Astrocyte of the cerebellum (primary cell): Measurements from ENCODE around the gene CTCF.

Experiments
- DNase-seq: peaks from one replicate; pipeline ENCODE4 v3.0.0-alpha.2; 2011; ENCODE audit warnings: low read depth
- H3K4me3 ChIP-seq: 2 replicates; pipeline ENCODE4 v1.5.1; 2011; ENCODE audit warnings: mild to moderate bottlenecking, low read depth, low read length, moderate library complexity
- in situ Hi-C: cut with HindIII; loops from 2 replicates; pipeline ENCODE4 v1.10.0; 2017; ENCODE audit warnings: low sequenced_read_pairs
- TF ChIP-seq, protein P1 (sequence below): IDR thresholded peaks from 2 replicates; pipeline ENCODE4 v1.5.1; 2012; ENCODE audit warnings: low read length, low read depth, moderate library complexity, mild to moderate bottlenecking; ENCODE audit errors: missing control alignments

CTCF gene

DNA sequence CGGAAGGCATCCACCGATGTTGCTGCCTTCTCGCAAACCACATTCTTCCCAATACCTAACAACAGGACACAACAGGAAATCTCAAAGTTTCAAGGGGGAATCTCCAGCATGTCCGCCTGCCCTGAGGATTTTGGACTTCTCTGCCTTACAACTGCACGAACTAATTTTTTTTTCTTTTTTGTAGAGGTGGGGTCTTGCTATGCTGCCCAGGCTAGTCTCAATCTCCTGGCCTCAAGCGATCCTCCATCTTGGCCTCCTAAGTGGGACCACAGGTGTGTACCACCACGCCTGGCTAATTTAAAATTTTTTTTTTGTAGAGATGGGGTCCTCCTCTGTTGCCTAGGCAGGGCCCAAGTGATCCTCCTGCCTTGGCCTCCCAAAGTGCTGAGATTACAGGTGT lies 113.7 kb downstream of the CTCF start:
- TF ChIP-seq, protein P1, sequence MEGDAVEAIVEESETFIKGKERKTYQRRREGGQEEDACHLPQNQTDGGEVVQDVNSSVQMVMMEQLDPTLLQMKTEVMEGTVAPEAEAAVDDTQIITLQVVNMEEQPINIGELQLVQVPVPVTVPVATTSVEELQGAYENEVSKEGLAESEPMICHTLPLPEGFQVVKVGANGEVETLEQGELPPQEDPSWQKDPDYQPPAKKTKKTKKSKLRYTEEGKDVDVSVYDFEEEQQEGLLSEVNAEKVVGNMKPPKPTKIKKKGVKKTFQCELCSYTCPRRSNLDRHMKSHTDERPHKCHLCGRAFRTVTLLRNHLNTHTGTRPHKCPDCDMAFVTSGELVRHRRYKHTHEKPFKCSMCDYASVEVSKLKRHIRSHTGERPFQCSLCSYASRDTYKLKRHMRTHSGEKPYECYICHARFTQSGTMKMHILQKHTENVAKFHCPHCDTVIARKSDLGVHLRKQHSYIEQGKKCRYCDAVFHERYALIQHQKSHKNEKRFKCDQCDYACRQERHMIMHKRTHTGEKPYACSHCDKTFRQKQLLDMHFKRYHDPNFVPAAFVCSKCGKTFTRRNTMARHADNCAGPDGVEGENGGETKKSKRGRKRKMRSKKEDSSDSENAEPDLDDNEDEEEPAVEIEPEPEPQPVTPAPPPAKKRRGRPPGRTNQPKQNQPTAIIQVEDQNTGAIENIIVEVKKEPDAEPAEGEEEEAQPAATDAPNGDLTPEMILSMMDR: no peak
- H3K4me3 ChIP-seq: no peak overlapping the region
- in situ Hi-C loops: no loop called here
- no peak for DNase-seq

DNA sequence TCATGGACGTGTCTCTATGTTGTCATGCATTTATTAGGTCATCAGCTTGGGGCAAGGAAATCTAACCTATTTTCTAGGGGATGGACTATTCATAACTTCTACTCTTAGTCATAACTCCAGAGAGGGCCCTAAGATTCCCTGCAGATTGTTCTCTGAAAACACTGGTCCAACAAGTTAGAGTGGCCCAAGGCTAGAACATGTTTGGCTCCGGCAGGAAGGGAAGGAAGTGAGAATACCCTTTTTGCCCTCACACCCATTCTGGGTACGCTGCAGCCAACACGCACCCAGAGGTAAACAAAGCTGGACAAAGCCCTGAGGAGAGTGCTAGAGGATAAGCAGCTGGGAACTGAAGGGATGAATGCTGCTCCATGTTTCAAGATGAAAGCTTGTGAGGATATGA lies 114.2 kb downstream of the CTCF start:
- H3K4me3 ChIP-seq: no peak overlapping the region
- TF ChIP-seq, protein P1: no peak
- in situ Hi-C loops: no loop called here
- DNase-seq: no peak

DNA sequence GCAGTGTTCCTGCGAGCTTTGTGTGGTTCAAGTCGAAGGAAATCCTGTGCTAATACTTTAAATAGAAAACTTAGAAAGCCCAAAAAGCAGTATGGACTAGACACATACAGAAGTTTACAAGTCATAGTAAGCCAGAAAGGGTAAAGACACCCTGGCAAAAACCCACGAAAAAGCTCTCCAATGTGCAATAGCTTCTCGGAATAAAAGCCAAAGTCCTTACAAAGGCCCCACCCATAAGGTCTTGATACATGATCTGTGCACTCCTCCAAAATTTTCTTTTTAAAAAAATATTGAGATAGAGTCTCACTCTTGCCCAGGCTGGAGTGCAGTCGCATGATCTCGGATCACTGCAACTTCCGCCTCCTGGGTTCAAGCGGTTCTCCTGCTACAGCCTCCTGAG lies 114.6 kb downstream of the CTCF start:
- TF ChIP-seq, protein P1: no peak
- in situ Hi-C loops: no loop called here
- DNase-seq: no peak
- H3K4me3 ChIP-seq: no peak overlapping the region

DNA sequence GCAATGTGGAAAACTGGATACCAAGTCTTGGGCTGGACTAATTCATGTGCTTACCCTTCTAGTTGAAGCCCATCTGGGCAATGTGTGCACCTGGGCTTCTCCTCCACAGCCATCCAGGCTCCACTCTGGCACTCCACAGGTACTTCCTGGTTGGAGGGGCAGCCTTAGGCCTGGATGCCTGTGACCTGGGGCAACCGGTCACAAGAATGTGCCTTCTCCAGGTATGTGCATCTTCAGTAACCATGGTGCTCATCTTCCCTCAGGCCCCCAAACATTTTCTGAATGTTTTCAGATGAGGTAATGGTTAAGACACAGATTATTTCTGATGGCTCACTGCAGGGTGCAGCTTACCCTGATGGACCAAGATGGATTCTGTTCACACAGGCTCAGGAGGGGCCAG lies 115.4 kb downstream of the CTCF start:
- in situ Hi-C loops: no loop called here
- DNase-seq: no peak
- no peak overlapping the region for H3K4me3 ChIP-seq
- TF ChIP-seq, protein P1: no peak

DNA sequence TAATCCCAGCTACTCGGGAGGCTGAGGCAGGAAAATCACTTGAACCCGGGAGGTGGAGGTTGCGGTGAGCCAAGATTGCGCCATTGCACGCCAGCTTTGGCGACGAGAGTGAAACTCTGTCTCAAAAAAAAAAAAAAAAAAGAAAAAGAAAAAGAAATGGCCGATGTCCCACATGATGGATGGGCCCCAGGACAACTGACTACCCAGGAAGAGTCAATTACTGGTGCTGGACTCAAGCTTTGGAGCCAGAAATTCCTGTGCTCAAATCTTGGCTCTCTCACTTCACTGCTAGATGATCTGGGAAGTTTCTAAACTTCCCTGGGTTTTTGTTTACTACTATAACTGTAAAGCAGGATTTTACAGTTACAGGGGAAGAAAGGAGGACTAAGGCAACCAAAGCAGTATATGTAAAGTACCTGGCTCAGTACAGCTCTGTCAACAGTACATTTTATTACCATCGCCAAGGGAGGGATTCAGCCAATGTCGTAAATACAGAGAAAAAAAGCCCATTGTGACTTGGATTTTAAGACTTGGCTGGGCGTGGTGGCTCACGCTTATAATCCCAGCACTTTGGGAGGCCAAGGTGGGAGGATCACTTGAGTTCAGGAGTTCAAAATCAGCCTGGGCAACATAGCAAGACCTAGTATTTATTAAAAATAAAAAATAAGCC lies 116.2 kb downstream of the CTCF start:
- in situ Hi-C loops: no loop called here
- no peak for DNase-seq
- TF ChIP-seq, protein P1: no peak
- H3K4me3 ChIP-seq: no peak overlapping the region

DNA sequence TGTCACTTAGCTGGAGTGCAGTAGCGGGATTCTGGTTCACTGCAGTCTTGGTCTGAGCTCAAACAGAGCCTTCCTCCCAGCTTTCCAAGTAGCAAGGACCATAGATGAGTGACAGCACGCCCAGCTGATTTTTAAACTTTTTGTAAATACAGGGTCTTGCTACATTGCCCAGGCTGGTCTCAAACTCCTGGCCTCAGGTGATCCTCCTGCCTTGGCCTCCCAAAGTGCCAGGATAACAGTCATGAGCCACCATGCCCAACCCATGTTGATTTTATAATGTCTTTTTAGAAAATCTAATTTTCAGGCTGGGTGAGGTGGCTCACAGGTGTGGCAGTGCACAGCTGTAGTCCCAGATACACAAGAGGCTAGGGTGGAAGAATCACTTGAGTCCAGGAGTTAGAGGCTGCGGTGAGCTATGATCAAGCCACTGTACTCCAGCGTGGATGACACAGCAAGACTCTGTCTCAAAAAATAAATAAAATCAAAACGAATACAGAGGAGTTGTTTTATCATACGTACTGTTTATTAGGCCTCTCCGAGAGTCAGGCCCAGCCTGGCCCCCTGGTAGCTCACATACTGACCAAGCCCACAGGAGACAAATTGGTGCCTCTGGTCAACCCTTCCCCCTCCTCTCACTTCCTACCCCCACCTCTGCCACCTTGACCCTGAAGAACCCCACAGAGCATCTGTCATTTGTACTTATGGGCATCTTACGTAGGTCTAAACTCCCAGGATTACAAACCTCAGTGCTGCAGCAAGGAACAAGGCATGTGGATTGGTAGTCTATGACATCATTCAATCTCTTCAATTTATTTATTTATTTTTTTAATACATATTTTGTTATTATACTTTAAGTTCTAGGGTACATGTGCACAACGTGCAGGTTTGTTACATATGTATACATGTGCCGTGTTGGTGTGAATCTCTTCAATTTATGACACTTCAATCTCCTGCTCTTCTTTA lies 117.9 kb downstream of the CTCF start:
- in situ Hi-C loops: no loop called here
- no peak overlapping the region for H3K4me3 ChIP-seq
- no peak for DNase-seq
- TF ChIP-seq, protein P1: no peak
